GM19099 (cell line): ENCODE data around the gene RUBCN.

Source experiments
- POLR2A ChIP-seq: IDR thresholded peaks from 3 replicates; pipeline ENCODE4 v1.6.1; 2011; ENCODE audit warnings: low read depth; ENCODE audit not compliant: insufficient read length; ENCODE audit errors: extremely low read depth

Gene RUBCN

GRCh38 chr3:197674741-197675562 is 61.8 kb downstream of the RUBCN start:
- TF ChIP-seq POLR2A, result no peak

GRCh38 chr3:197673170-197673569 is 63.5 kb downstream of the RUBCN start:
- no peak for TF ChIP-seq POLR2A

- no peak for TF ChIP-seq POLR2A
These were observed 66.3 kb downstream of the RUBCN start for GRCh38 chr3:197670361-197670760.

GRCh38 chr3:197667968-197668367 is 68.7 kb downstream of the RUBCN start:
- TF ChIP-seq POLR2A, result no peak

- TF ChIP-seq POLR2A, result peak; percentile 35
These were observed 108.8 kb downstream of the RUBCN start for GRCh38 chr3:197627772-197628523.
